HG02885 (cell line): Measurements from ENCODE around the gene DUXB.
A peak's percentile ranks its signal among the peaks of the same experiment; 100 is the strongest.

Experiments
- ATAC-seq: cut with Tn5 transposase; IDR thresholded peaks from one replicate; pipeline ENCODE4 v1.9.1; 2021; ENCODE audit warnings: mild to moderate bottlenecking; ENCODE audit not compliant: unreplicated experiment, poor library complexity

Gene DUXB

GRCh38 chr16:75701361-75701760, at the start of gene DUXB:
Gene DUXB (minus strand): TSS chr16:75701461. CDS start chr16:75701418, 43 bp downstream.
- ATAC-seq: no peak

- ATAC-seq: no peak
Observed at GRCh38 chr16:75750528-75750927, 49.3 kb upstream of the DUXB start.

- ATAC-seq: no peak
Observed at GRCh38 chr16:75746359-75746758, 45.1 kb upstream of the DUXB start.

GRCh38 chr16:75745823-75746222, 44.6 kb upstream of the DUXB start:
- ATAC-seq: peak; percentile 91

GRCh38 chr16:75745242-75745641, 44.0 kb upstream of the DUXB start:
- ATAC-seq: peak; percentile 29

- ATAC-seq: no peak
Observed at GRCh38 chr16:75742424-75743047, 41.3 kb upstream of the DUXB start.

- ATAC-seq: no peak
Observed at GRCh38 chr16:75733305-75734211, 32.3 kb upstream of the DUXB start.

- no peak for ATAC-seq
Observed at GRCh38 chr16:75732871-75733270, 31.6 kb upstream of the DUXB start.

GRCh38 chr16:75727221-75727620, 26.0 kb upstream of the DUXB start:
- no peak for ATAC-seq

GRCh38 chr16:75726390-75726789, 25.1 kb upstream of the DUXB start, which contains the start of gene CPHXL:
Gene CPHXL (minus strand): TSS chr16:75726490. CDS start chr16:75726442, 48 bp downstream.
- ATAC-seq: no peak

- no peak for ATAC-seq
Observed at GRCh38 chr16:75718452-75718851, 17.2 kb upstream of the DUXB start.

GRCh38 chr16:75714661-75715060, 13.4 kb upstream of the DUXB start:
- no peak for ATAC-seq

- no peak for ATAC-seq
Observed at GRCh38 chr16:75710344-75710743, 9.1 kb upstream of the DUXB start.

- no peak for ATAC-seq
Observed at GRCh38 chr16:75703306-75703705, 2.0 kb upstream of the DUXB start.

GRCh38 chr16:75702242-75702641, 981 bp upstream of the DUXB start:
- ATAC-seq: no peak

- ATAC-seq: no peak
Observed at GRCh38 chr16:75697571-75697970, 3.7 kb downstream of the DUXB start.

- ATAC-seq: no peak
Observed at GRCh38 chr16:75695708-75696107, 5.6 kb downstream of the DUXB start.

- ATAC-seq: peak; percentile 93
Observed at GRCh38 chr16:75687361-75687760, 13.9 kb downstream of the DUXB start.

GRCh38 chr16:75682308-75682707, 19.0 kb downstream of the DUXB start:
- ATAC-seq: no peak

- no peak for ATAC-seq
Observed at GRCh38 chr16:75679366-75679765, 21.9 kb downstream of the DUXB start.

GRCh38 chr16:75676909-75677308, 24.4 kb downstream of the DUXB start, which contains the start of gene CPHXL2:
Gene CPHXL2 (minus strand): TSS chr16:75677009. CDS start chr16:75676999, 10 bp downstream.
- ATAC-seq: no peak
